Measurements from ENCODE around the gene RGS7. TPM values are rescaled to one million over a fixed set of nuclear protein-coding genes. Genes with fewer than 3 reads are reported as not detected.

Gene RGS7
- total RNA-seq, 2 donors from 2014 or later = 0.26 to 0.99 TPM

GRCh38 chr1:241086686-241087085, 270.3 kb downstream of the RGS7 start:
- intact Hi-C loops (cut with DNase I) = no loop called here
- Histone ChIP-seq H3K36me3 (replicated peaks in 1 of 2; ENCODE audit: insufficient read depth in 1 of 2, low read depth in 2 of 2) (no peaks in the 10 kb centered on the region), H3K27me3 (no peaks in the 10 kb centered on the region), H3K4me3 (no peak overlapping the region), H3K9me3 (no peaks in the 10 kb centered on the region), H3K27ac (no peak overlapping the region), H3K4me1 (no peaks in the 10 kb centered on the region)
- TF ChIP-seq CTCF (IDR thresholded peaks at IDR 0.05) (no peak), POLR2A (IDR thresholded peaks at IDR 0.05) (no peak)
- ATAC-seq = no peak
- no peak for DNase-seq
- 65 to 67% methylated on average over 6 of the region's 6 CpGs for WGBS, 2 donors

GRCh38 chr1:241083285-241083684, 273.7 kb downstream of the RGS7 start:
- ATAC-seq (no peak), DNase-seq (no peak)
- intact Hi-C loops (cut with DNase I) = no loop called here
- Histone ChIP-seq H3K36me3 (replicated peaks in 1 of 2; ENCODE audit: insufficient read depth in 1 of 2, low read depth in 2 of 2) (no peaks in the 10 kb centered on the region), H3K9me3 (no peaks in the 10 kb centered on the region), H3K4me3 (no peak overlapping the region), H3K4me1 (no peaks in the 10 kb centered on the region), H3K27me3 (no peaks in the 10 kb centered on the region), H3K27ac (no peak overlapping the region)
- WGBS, 2 donors = 87 to 88% methylated on average over 3 of the region's 3 CpGs
- no peak for TF ChIP-seq POLR2A (IDR thresholded peaks at IDR 0.05)
- no peak for TF ChIP-seq CTCF (IDR thresholded peaks at IDR 0.05)

- Histone ChIP-seq H3K4me1 (no peaks in the 10 kb centered on the region), H3K4me3 (no peak overlapping the region), H3K36me3 (replicated peaks in 1 of 2; ENCODE audit: insufficient read depth in 1 of 2, low read depth in 2 of 2) (no peaks in the 10 kb centered on the region), H3K9me3 (no peaks in the 10 kb centered on the region), H3K27ac (no peak overlapping the region), H3K27me3 (no peaks in the 10 kb centered on the region)
- DNase-seq (no peak), ATAC-seq (no peak)
- intact Hi-C loops (cut with DNase I) = no loop called here
- TF ChIP-seq CTCF (IDR thresholded peaks at IDR 0.05) (no peak), POLR2A (IDR thresholded peaks at IDR 0.05) (no peak)
- 45 to 55% methylated on average over 2 of the region's 2 CpGs for WGBS, 2 donors
Measured at GRCh38 chr1:241081473-241081872, 275.5 kb downstream of the RGS7 start.

- no peak for DNase-seq
- WGBS, 2 donors = 57 to 79% methylated on average over 1 of the region's 1 CpG
- TF ChIP-seq CTCF (IDR thresholded peaks at IDR 0.05) = no peak
- no peak for TF ChIP-seq POLR2A (IDR thresholded peaks at IDR 0.05)
- Histone ChIP-seq H3K4me3 (no peak overlapping the region), H3K27ac (no peak overlapping the region), H3K36me3 (replicated peaks in 1 of 2; ENCODE audit: insufficient read depth in 1 of 2, low read depth in 2 of 2) (no peaks in the 10 kb centered on the region), H3K4me1 (no peaks in the 10 kb centered on the region), H3K9me3 (no peaks in the 10 kb centered on the region), H3K27me3 (no peaks in the 10 kb centered on the region)
- intact Hi-C loops (cut with DNase I) = no loop called here
- ATAC-seq = no peak
Measured at GRCh38 chr1:241079459-241079858, 277.5 kb downstream of the RGS7 start.

- DNase-seq (no peak), ATAC-seq (no peak)
- intact Hi-C loops (cut with DNase I) = no loop called here
- no peak overlapping the region for H3K4me3 ChIP-seq
- H3K36me3 ChIP-seq (replicated peaks in 1 of 2; ENCODE audit: insufficient read depth in 1 of 2, low read depth in 2 of 2) = no peaks in the 10 kb centered on the region
- H3K27me3 ChIP-seq = no peaks in the 10 kb centered on the region
- H3K9me3 ChIP-seq = no peaks in the 10 kb centered on the region
- WGBS, 2 donors = 24 to 28% methylated on average over 8 of the region's 8 CpGs
- no peaks in the 10 kb centered on the region for H3K4me1 ChIP-seq
- H3K27ac ChIP-seq = no peak overlapping the region
- TF ChIP-seq POLR2A (IDR thresholded peaks at IDR 0.05) (no peak), CTCF (IDR thresholded peaks at IDR 0.05) (no peak)
Measured at GRCh38 chr1:241079047-241079446, 278.0 kb downstream of the RGS7 start.

Measured in body of pancreas (tissue), 4 donors.